ENCODE data around the gene MTF2.

- no peak for TF ChIP-seq CTCF (IDR thresholded peaks at IDR 0.05)
- no peak for TF ChIP-seq POLR2A (IDR thresholded peaks at IDR 0.05)
Observed at GRCh38 chr1:93078203-93078602, 880 bp upstream of the MTF2 start.

Measured in uterus (tissue), 2 donors.